Urinary bladder (tissue), 4 donors: ENCODE measurements around the gene DERL3. TPM values are rescaled to one million over a fixed set of nuclear protein-coding genes. Genes with fewer than 3 reads are reported as not detected.

ENCODE experiments used
- DNase-seq: peaks from one replicate; pipeline ENCODE4 v3.0.0-alpha.2; 2015; ENCODE audit errors: extremely low spot score
- H3K27ac ChIP-seq: one replicate; pipeline ENCODE4 v1.5.1; 2013; ENCODE audit warnings: low read depth, mild to moderate bottlenecking, moderate library complexity
- H3K36me3 ChIP-seq: one replicate; pipeline ENCODE4 v1.6.1; 2013; ENCODE audit warnings: mild to moderate bottlenecking, moderate library complexity; ENCODE audit not compliant: insufficient read depth
- H3K4me1 ChIP-seq: one replicate; pipeline ENCODE4 v1.6.1; 2013; ENCODE audit warnings: mild to moderate bottlenecking, moderate library complexity; ENCODE audit not compliant: insufficient read depth
- H3K4me3 ChIP-seq: one replicate; pipeline ENCODE4 v1.5.1; 2013; ENCODE audit warnings: low read depth, low read length
- WGBS: extraction: QIAGEN DNeasy Blood & Tissue Kit; methylation state at CpG from one replicate; pipeline ENCODE4 v1.1.7; 2013; 5-methylcytosine and 5-hydroxymethylcytosine counted together
- polyA plus RNA-seq: library from polyadenylated mRNA; stranded (reverse); fragments of 200-250 nt; gene quantifications from one replicate; pipeline ENCODE4 v1.2.3, GENCODE V29; 2013
- total RNA-seq: library from RNA; depleted of rRNA; stranded (reverse); fragments of >200 nt; gene quantifications from one replicate; pipeline ENCODE4 v1.2.3, GENCODE V29; 2014
- donor health status: healthy with polysubstance abuse.
- donor health status: healthy.

DERL3 gene
- total and polyA plus RNA-seq, 2 donors: 0.74 to 0.98 TPM

- 80% methylated on average over 5 of the region's 5 CpGs for WGBS
- Histone ChIP-seq H3K36me3 (no peaks in the 10 kb centered on the region), H3K4me1 (no peaks in the 10 kb centered on the region), H3K27ac (no peak overlapping the region), H3K4me3 (no peak overlapping the region)
- DNase-seq: no peak
Measured at GRCh38 chr22:23841292-23841691, 2.5 kb upstream of the DERL3 start.

- H3K27ac ChIP-seq: no peak overlapping the region
- 80% methylated on average over 7 of the region's 7 CpGs for whole genome bisulfite sequencing
- no peak overlapping the region for H3K4me3 ChIP-seq
- DNase-seq: no peak
- no peaks in the 10 kb centered on the region for H3K36me3 ChIP-seq
- H3K4me1 ChIP-seq: no peaks in the 10 kb centered on the region
Measured at GRCh38 chr22:23840026-23840425, 1.2 kb upstream of the DERL3 start.

GRCh38 chr22:23837911-23838680 is 710 bp downstream of the DERL3 start:
- Histone ChIP-seq H3K27ac (no peak overlapping the region), H3K4me1 (no peaks in the 10 kb centered on the region), H3K36me3 (peaks cover 4% of the 10 kb centered on the region), H3K4me3 (peak overlapping the region; percentile 40)
- WGBS: 36% methylated on average over 41 of the region's 41 CpGs
- no peak for DNase-seq

- Histone ChIP-seq H3K4me3 (no peak overlapping the region), H3K27ac (no peak overlapping the region), H3K4me1 (no peaks in the 10 kb centered on the region), H3K36me3 (peaks cover 4% of the 10 kb centered on the region)
- DNase-seq: no peak
- 85% methylated on average over 12 of the region's 12 CpGs for WGBS
Measured at GRCh38 chr22:23837496-23837859, 1.3 kb downstream of the DERL3 start.

GRCh38 chr22:23836692-23837495 is 1.9 kb downstream of the DERL3 start:
- Histone ChIP-seq H3K36me3 (peaks cover 4% of the 10 kb centered on the region), H3K4me1 (no peaks in the 10 kb centered on the region), H3K4me3 (no peak overlapping the region), H3K27ac (no peak overlapping the region)
- 71% methylated on average over 12 of the region's 12 CpGs for WGBS
- no peak for DNase-seq

GRCh38 chr22:23836281-23836680 is 2.5 kb downstream of the DERL3 start:
- Histone ChIP-seq H3K27ac (no peak overlapping the region), H3K36me3 (peaks cover 4% of the 10 kb centered on the region), H3K4me3 (no peak overlapping the region), H3K4me1 (no peaks in the 10 kb centered on the region)
- no peak for DNase-seq
- 78% methylated on average over 5 of the region's 5 CpGs for WGBS

- H3K36me3 ChIP-seq: peaks cover 4% of the 10 kb centered on the region
- H3K27ac ChIP-seq: no peak overlapping the region
- no peak overlapping the region for H3K4me3 ChIP-seq
- DNase-seq: no peak
- no peaks in the 10 kb centered on the region for H3K4me1 ChIP-seq
- WGBS: 57% methylated on average over 11 of the region's 11 CpGs
Measured at GRCh38 chr22:23835484-23836144, 3.2 kb downstream of the DERL3 start.

GRCh38 chr22:23834793-23835483 is 3.9 kb downstream of the DERL3 start:
- H3K4me1 ChIP-seq: no peaks in the 10 kb centered on the region
- peaks cover 4% of the 10 kb centered on the region for H3K36me3 ChIP-seq
- 87% methylated on average over 10 of the region's 10 CpGs for WGBS
- no peak overlapping the region for H3K4me3 ChIP-seq
- no peak overlapping the region for H3K27ac ChIP-seq
- DNase-seq: no peak

GRCh38 chr22:23834406-23834792 is 4.4 kb downstream of the DERL3 start:
- Histone ChIP-seq H3K4me1 (no peaks in the 10 kb centered on the region), H3K4me3 (no peak overlapping the region), H3K36me3 (peaks cover 4% of the 10 kb centered on the region), H3K27ac (no peak overlapping the region)
- no peak for DNase-seq
- 94% methylated on average over 3 of the region's 3 CpGs for WGBS

GRCh38 chr22:23833911-23834317 is 4.9 kb downstream of the DERL3 start:
- Histone ChIP-seq H3K36me3 (peaks cover 4% of the 10 kb centered on the region), H3K4me3 (no peak overlapping the region), H3K4me1 (no peaks in the 10 kb centered on the region), H3K27ac (no peak overlapping the region)
- DNase-seq: no peak
- 79% methylated on average over 13 of the region's 13 CpGs for WGBS

GRCh38 chr22:23833017-23833751 is 5.6 kb downstream of the DERL3 start:
- no peak for DNase-seq
- no peak overlapping the region for H3K27ac ChIP-seq
- H3K4me3 ChIP-seq: no peak overlapping the region
- H3K4me1 ChIP-seq: no peaks in the 10 kb centered on the region
- H3K36me3 ChIP-seq: peaks cover 4% of the 10 kb centered on the region
- 89% methylated on average over 16 of the region's 16 CpGs for WGBS

GRCh38 chr22:23832226-23833016 is 6.4 kb downstream of the DERL3 start:
- DNase-seq: no peak
- Histone ChIP-seq H3K27ac (no peak overlapping the region), H3K4me1 (no peaks in the 10 kb centered on the region), H3K4me3 (no peak overlapping the region), H3K36me3 (peaks cover 4% of the 10 kb centered on the region)
- WGBS: 70% methylated on average over 11 of the region's 11 CpGs
